HG03457 (cell line): ENCODE measurements around the gene C1orf50.
"Not testable (repeated sequence)": the region's sequence is repeated elsewhere in the genome, so short reads cannot be mapped to it uniquely, and the experiment has no call there.

Experiments used
- ATAC-seq: cut with Tn5 transposase; IDR thresholded peaks from one replicate; pipeline ENCODE4 v1.9.1; 2021; ENCODE audit warnings: moderate number of reproducible peaks; ENCODE audit not compliant: unreplicated experiment

The C1orf50 gene

DNA sequence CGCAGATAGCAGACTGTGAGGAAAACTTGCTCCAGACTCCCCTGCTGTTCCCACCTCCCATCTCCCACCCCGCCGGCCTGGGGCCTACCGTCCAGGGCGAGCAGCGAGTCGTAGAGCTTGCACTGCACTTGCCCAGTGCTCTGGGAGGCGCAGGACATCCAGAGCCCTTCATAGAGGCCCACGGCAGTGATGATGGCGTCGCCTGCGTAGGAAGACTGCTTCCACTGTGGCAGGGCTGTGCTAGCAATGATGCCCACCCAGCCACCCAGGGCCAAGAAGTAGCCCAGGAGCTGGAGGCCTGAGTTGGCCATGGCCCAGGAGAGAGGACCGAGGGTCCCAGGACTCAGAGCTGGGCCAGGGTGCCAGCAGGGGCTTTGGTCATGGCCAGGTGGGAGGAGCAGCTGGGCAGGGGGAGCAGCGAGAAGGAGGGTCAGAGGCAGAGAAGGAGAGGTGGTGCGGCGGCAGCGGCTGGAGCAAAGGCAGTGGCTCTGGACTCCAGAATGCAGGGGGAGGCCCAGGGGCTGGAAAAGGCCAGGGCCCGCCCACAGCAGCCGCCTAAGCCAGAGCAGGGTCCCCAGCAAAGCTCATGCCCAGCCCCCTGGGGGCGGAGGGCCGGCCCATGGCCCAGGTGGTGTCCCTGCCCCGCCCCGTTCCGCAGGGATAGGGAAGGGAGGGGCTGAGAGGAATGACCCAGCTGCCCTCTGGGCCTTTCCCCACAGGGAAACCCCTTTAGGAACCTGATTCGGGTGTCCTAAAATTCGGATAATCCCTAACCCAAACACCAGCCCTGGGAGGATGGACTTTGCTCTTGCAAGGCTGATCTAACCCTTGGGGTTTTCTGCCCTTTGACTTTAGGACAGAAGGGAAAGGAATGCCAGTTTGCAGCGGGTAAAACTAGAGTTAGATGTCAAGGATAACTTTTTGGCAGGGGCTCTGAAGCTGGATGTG, 27.0 kb upstream of the C1orf50 start, which contains the start of gene CLDN19:
Gene CLDN19, minus strand, starts transcription at position 484 of the 948 bp plus-strand sequence. Its CDS starts 173 bp downstream, at position 311.
- no peak for ATAC-seq

- ATAC-seq: no peak
Observed at GRCh38 chr1:42740851-42741580, 26.0 kb upstream of the C1orf50 start.

- ATAC-seq: no peak
Observed at GRCh38 chr1:42741706-42742105, 25.3 kb upstream of the C1orf50 start.

- ATAC-seq: no peak
Observed at GRCh38 chr1:42742141-42742540, 24.9 kb upstream of the C1orf50 start.

- ATAC-seq: no peak
Observed at GRCh38 chr1:42742617-42743316, 24.3 kb upstream of the C1orf50 start.

GRCh38 chr1:42743317-42744147, 23.5 kb upstream of the C1orf50 start:
- ATAC-seq: no peak

- no peak for ATAC-seq
Observed at GRCh38 chr1:42744148-42744413, 23.0 kb upstream of the C1orf50 start.

GRCh38 chr1:42745851-42746250, 21.2 kb upstream of the C1orf50 start:
- ATAC-seq: no peak

GRCh38 chr1:42746436-42747105, 20.5 kb upstream of the C1orf50 start:
- no peak for ATAC-seq

GRCh38 chr1:42747125-42747524, 19.9 kb upstream of the C1orf50 start:
- ATAC-seq: no peak

- ATAC-seq: no peak
Observed at GRCh38 chr1:42748021-42748420, 19.0 kb upstream of the C1orf50 start.

DNA sequence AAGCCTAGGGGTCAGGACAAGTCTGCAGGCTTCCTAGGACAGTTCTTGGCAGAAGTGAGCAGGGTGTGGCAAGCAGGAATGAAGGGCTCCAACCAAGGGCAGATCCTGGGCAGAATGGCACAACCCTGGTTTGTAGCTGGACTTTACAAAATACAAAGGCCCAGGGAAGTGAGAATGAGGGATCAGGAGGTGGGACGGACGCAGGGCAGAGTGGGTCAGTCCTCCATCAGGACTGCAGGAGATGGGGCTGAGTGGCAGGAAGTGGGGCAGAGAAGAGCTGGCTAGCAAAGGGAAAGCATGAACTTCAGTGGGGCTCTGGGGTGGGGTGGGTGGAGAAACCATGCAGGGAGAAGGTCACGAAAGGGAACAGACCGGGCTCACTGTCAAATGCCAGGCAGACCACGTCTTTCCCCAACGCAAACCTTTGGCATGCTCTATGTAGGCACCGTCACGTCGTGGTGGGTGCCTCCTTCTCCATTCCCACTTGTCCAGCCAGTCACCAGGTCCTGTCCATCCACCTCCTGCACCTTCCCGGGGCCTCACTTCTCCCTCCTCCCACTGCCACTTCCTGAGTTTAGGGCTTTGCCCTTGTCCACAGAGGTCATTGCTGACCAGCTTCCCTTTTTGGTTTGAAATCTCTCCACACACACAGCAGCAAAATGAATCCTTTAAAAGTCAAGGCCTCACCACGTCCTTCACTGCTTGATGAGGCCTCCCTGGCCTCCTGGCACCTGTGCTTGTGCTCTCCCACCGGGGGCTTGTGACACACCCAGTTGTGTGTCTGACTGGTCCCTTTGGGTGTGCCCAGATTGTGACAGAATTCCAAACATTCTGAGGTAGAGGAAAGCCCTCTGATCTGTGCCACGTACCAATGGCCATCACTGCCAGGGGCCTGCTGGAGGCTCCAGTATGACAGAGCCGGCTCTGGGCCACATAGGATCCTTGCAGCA, 18.3 kb upstream of the C1orf50 start:
- no peak for ATAC-seq

DNA sequence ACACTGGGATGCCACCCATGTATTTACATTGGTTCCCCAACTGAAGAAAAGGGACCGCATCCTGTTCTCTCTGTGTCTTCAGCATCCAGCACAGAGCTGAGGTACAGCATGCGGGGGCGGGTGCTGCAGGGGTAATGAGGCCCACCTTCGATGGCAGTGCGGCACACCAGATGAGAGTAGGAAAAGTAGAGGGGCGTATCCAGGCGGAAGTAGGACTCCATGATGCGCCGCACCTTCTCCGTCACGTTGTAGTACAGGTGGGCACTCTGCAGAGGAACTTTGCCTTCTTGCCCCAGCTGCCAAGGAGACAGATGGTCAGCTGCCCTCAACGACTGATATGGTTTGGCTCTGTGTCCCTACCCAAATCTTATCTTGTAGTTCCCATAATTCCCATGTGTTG, 17.0 kb upstream of the C1orf50 start:
- ATAC-seq: no peak

DNA sequence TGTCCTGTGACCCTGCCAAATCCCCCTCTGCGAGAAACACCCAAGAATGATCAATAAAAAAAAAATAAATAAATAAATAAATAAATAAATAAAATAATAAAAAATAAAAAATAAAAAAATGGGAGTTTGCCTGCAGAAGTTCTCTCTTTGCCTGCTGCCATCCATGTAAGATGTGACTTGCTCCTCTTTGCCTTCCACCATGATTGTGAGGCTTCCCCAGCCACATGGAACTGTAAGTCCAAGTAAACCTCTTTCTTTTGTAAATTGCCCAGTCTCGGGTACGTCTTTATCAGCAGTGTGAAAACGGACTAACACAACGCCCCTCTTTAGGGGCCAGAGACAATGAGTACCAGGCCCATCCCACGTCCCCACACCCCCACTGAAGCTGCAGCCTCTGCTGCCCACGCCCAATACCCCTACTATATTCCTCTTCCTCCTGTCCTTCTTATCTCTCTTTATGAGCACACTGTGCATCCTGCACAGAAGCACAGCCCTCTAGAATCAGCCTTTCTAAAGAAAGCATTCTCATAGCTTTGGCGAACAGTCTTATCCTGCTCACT, 15.5 kb upstream of the C1orf50 start:
- not testable (repeated sequence) for ATAC-seq

- no peak for ATAC-seq
Observed at GRCh38 chr1:42752284-42752683, 14.8 kb upstream of the C1orf50 start.

DNA sequence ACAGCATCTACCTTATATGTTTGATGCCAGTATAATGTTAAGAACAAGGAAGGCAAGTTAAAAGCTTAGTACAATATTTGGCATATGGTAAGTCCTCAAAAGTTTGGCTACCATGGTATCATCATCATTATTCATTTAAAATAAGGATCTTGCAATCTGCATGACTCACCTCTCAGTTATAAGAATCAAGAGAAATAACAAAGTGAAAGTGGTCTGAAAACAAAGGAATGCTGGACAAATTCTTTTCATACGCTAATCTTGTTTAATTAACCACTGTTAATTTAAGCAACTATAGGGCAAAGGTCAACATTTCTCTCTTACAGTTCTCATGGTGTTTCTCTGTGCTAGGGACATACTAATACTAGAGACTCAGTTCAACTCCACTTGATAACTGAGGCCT, 14.0 kb upstream of the C1orf50 start:
- no peak for ATAC-seq

GRCh38 chr1:42756956-42757891, 9.8 kb upstream of the C1orf50 start:
- ATAC-seq: no peak

DNA sequence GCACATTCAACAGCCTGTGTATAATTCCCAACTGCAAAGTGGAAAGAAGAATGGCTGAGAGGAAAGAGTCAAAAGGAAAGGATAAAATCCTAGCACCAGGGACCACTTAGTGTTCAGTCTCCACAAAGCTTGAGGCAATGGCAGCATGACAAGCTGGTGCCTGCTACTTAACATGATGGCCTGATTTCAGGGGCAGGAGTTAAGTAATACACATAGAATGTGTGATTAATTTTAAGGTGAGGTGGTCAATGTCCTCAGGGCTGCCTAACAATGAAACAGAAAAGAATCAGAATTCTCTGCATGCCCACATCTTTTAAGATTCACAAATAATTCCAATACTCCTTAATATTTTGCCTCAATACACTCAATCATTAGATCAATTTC, 9.2 kb upstream of the C1orf50 start:
- no peak for ATAC-seq
